MM.1S (cell line): ENCODE data around the gene CLEC16A.

Source experiments
- DNase-seq: peaks from one replicate; pipeline ENCODE4 v3.0.0-alpha.2; 2015
- H2AFZ ChIP-seq: fragments of 300-600 bp; sonication (generic); 2 replicates; pipeline ENCODE4 v1.6.0; 2016; ENCODE audit warnings: antibody characterized with exemption, low read length
- H3F3A ChIP-seq: fragments of 300-600 bp; sonication (generic); 2 replicates; pipeline ENCODE4 v1.6.1; 2016; ENCODE audit warnings: mild to moderate bottlenecking, antibody characterized with exemption, low read length, moderate library complexity, mixed read lengths; ENCODE audit not compliant: insufficient read depth
- H3K27ac ChIP-seq: fragments of 300-600 bp; sonication (generic); 2 replicates; pipeline ENCODE4 v1.5.1; 2016; ENCODE audit warnings: mild to moderate bottlenecking, low read length
- H3K27me3 ChIP-seq: fragments of 300-600 bp; sonication (generic); replicated peaks from 2 replicates; pipeline ENCODE4 v1.6.0; 2016; ENCODE audit warnings: low read length; ENCODE audit not compliant: insufficient read depth
- H3K36me3 ChIP-seq: fragments of 300-600 bp; sonication (generic); replicated peaks from 2 replicates; pipeline ENCODE4 v1.6.1; 2016; ENCODE audit warnings: mild to moderate bottlenecking, low read length, mixed read lengths; ENCODE audit not compliant: insufficient read depth
- H3K4me1 ChIP-seq: fragments of 300-600 bp; sonication (generic); 2 replicates; pipeline ENCODE4 v1.6.1; 2016; ENCODE audit warnings: low read length, mixed read lengths
- H3K4me2 ChIP-seq: fragments of 300-600 bp; sonication (generic); 2 replicates; pipeline ENCODE4 v1.6.0; 2016; ENCODE audit warnings: low read depth, low read length
- H3K4me3 ChIP-seq: fragments of 300-600 bp; sonication (generic); 2 replicates; pipeline ENCODE4 v1.5.1; 2016; ENCODE audit warnings: low read length, mixed read lengths
- H3K79me2 ChIP-seq: fragments of 300-600 bp; sonication (generic); 2 replicates; pipeline ENCODE4 v1.6.1; 2016; ENCODE audit warnings: mixed run types, low read length, mixed read lengths
- H3K9ac ChIP-seq: fragments of 300-600 bp; sonication (generic); 2 replicates; pipeline ENCODE4 v1.6.1; 2016; ENCODE audit warnings: low read length, mixed read lengths
- H3K9me2 ChIP-seq: fragments of 300-600 bp; sonication (generic); replicated peaks from 2 replicates; pipeline ENCODE4 v1.6.1; 2016; ENCODE audit warnings: mild to moderate bottlenecking, low read length, mixed read lengths; ENCODE audit not compliant: insufficient read depth
- H3K9me3 ChIP-seq: fragments of 300-600 bp; sonication (generic); replicated peaks from 2 replicates; pipeline ENCODE4 v1.6.1; 2016; ENCODE audit warnings: mild to moderate bottlenecking, low read length, mixed read lengths; ENCODE audit not compliant: insufficient read depth
- H4K20me1 ChIP-seq: fragments of 300-600 bp; sonication (generic); 2 replicates; pipeline ENCODE4 v1.6.1; 2016; ENCODE audit warnings: mild to moderate bottlenecking, low read length, moderate library complexity, mixed read lengths; ENCODE audit not compliant: insufficient read depth
- CTCF ChIP-seq: fragments of 300-600 bp; sonication (generic); IDR thresholded peaks from 2 replicates; pipeline ENCODE4 v1.5.1; 2016; ENCODE audit warnings: antibody characterized with exemption, low read length, mixed read lengths
- EZH2 ChIP-seq: fragments of 300-600 bp; sonication (generic); optimal IDR thresholded peaks from 2 replicates; pipeline ENCODE3; 2017; ENCODE audit warnings: low read depth, mild to moderate bottlenecking, antibody characterized with exemption, low read length, mixed read lengths
- EZH2phosphoT487 ChIP-seq: fragments of 300-600 bp; sonication (generic); IDR thresholded peaks from 2 replicates; pipeline ENCODE4 v1.6.1; 2018; ENCODE audit warnings: antibody characterized with exemption, low read length

The CLEC16A gene

GRCh38 chr16:11082860-11083388 is 138.6 kb downstream of the CLEC16A start:
- H2AFZ ChIP-seq, result no peak overlapping the region
- no peak for TF ChIP-seq EZH2
- TF ChIP-seq CTCF, result no peak
- no peak for TF ChIP-seq EZH2phosphoT487
- H3K79me2 ChIP-seq, result no peaks in the 10 kb centered on the region
- H3F3A ChIP-seq, result peaks cover 7% of the 10 kb centered on the region; the same call in 1 of the 2 replicates
- H3K9me2 ChIP-seq, result no peaks in the 10 kb centered on the region
- H3K9ac ChIP-seq, result no peak overlapping the region
- H3K4me3 ChIP-seq, result no peak overlapping the region
- no peaks in the 10 kb centered on the region for H4K20me1 ChIP-seq
- no peaks in the 10 kb centered on the region for H3K9me3 ChIP-seq
- H3K36me3 ChIP-seq, result no peaks in the 10 kb centered on the region
- no peak overlapping the region for H3K4me2 ChIP-seq
- no peak overlapping the region for H3K27ac ChIP-seq
- H3K27me3 ChIP-seq, result no peaks in the 10 kb centered on the region
- no peak for DNase-seq
- H3K4me1 ChIP-seq, result peaks cover 19% of the 10 kb centered on the region

- H3K27me3 ChIP-seq, result no peaks in the 10 kb centered on the region
- peaks cover 4% of the 10 kb centered on the region; the same call in 1 of the 2 replicates for H3K4me1 ChIP-seq
- H3K9ac ChIP-seq, result no peak overlapping the region
- H3K4me2 ChIP-seq, result no peak overlapping the region
- no peaks in the 10 kb centered on the region for H3K36me3 ChIP-seq
- H3K79me2 ChIP-seq, result no peaks in the 10 kb centered on the region
- H3K27ac ChIP-seq, result no peak overlapping the region
- no peak overlapping the region for H3K4me3 ChIP-seq
- no peak for DNase-seq
- no peaks in the 10 kb centered on the region for H3K9me2 ChIP-seq
- TF ChIP-seq EZH2phosphoT487 (no peak), EZH2 (no peak), CTCF (no peak)
- H2AFZ ChIP-seq, result no peak overlapping the region
- H3K9me3 ChIP-seq, result no peaks in the 10 kb centered on the region
- H3F3A ChIP-seq, result no peaks in the 10 kb centered on the region
- H4K20me1 ChIP-seq, result no peaks in the 10 kb centered on the region
Observed at GRCh38 chr16:11084484-11084875, 140.1 kb downstream of the CLEC16A start.

- no peak overlapping the region for H3K27ac ChIP-seq
- H4K20me1 ChIP-seq, result no peaks in the 10 kb centered on the region
Observed at GRCh38 chr16:11084876-11085485, 140.6 kb downstream of the CLEC16A start.

More at GRCh38 chr16:11084876-11085485, 140.6 kb downstream of the CLEC16A start:
- Histone ChIP-seq H3K79me2 (no peaks in the 10 kb centered on the region), H3K4me3 (no peak overlapping the region), H3K36me3 (no peaks in the 10 kb centered on the region), H3K9me3 (no peaks in the 10 kb centered on the region), H3K4me1 (no peaks in the 10 kb centered on the region), H3K4me2 (no peak overlapping the region), H3K27me3 (no peaks in the 10 kb centered on the region), H2AFZ (no peak overlapping the region), H3K9ac (no peak overlapping the region), H3K9me2 (no peaks in the 10 kb centered on the region), H3F3A (no peaks in the 10 kb centered on the region)
- TF ChIP-seq EZH2 (no peak), CTCF (no peak), EZH2phosphoT487 (no peak)
- no peak for DNase-seq
